Endothelial cell of umbilical vein (primary cell): ENCODE measurements around the gene KIF1B. TPM values are rescaled to one million over a fixed set of nuclear protein-coding genes. Genes with fewer than 3 reads are reported as not detected.

Experiments used
- BruUV-seq: library from RNA; stranded (reverse); fragments of 400-500 nt; replicated peaks from 2 replicates; lab custom pipeline; 2021; lab: Mats Ljungman, UMichigan
- CTCF ChIA-PET: fragments of 300-600, 350-600 bp; sonication (Branson Sonifier 250); formaldehyde crosslinking; loops from one replicate; lab custom pipeline; 2021; ENCODE audit warnings: antibody characterized with exemption, inconsistent platforms; lab: Charles Lee
- POLR2A ChIA-PET: fragments of 300-600, 350-600 bp; sonication (Branson Sonifier 250); formaldehyde crosslinking; loops from one replicate; lab custom pipeline; 2021; ENCODE audit warnings: antibody characterized with exemption, inconsistent platforms; lab: Charles Lee
- DNase-seq: peaks from one replicate; pipeline ENCODE4 v3.0.0-alpha.2; 2011; ENCODE audit warnings: low read depth, low spot score
- FAIRE-seq: peaks from 2 replicates; lab custom pipeline; 2011; peaks lifted over from hg19 to GRCh38; lab: Jason Lieb, UNC
- H2AFZ ChIP-seq: 2 replicates; pipeline ENCODE4 v1.6.0; 2012; ENCODE audit warnings: low read depth, low read length, control low read depth, inconsistent platforms
- H3K27ac ChIP-seq: 2 replicates; pipeline ENCODE4 v1.5.1; 2011; ENCODE audit warnings: low read depth, mild to moderate bottlenecking, control low read depth, low read length, moderate library complexity; ENCODE audit not compliant: insufficient read depth
- H3K27me3 ChIP-seq, 2 experiments: 2 replicates each; pipeline versions ENCODE4 v1.6.0 to v1.6.1; 2011; ENCODE audit warnings: low read length in 2 of 2, mixed read lengths in 1 of 2; ENCODE audit not compliant: control insufficient read depth in 2 of 2, insufficient read depth in 2 of 2
- H3K36me3 ChIP-seq, 2 experiments: 2 replicates in 1 of 2; 3 replicates in 1 of 2; pipeline ENCODE4 v1.5.1; 2011; ENCODE audit warnings: low read length in 2 of 2, mild to moderate bottlenecking in 1 of 2, moderate library complexity in 1 of 2; ENCODE audit not compliant: control insufficient read depth in 2 of 2, insufficient read depth in 2 of 2; ENCODE audit errors: extremely low read depth in 1 of 2
- H3K4me1 ChIP-seq: 3 replicates; pipeline ENCODE4 v1.5.1; 2011; ENCODE audit warnings: mild to moderate bottlenecking, low read length; ENCODE audit not compliant: control insufficient read depth, insufficient read depth; ENCODE audit errors: extremely low read depth
- H3K4me2 ChIP-seq: 2 replicates; pipeline ENCODE4 v1.6.1; 2011; ENCODE audit warnings: low read length, control low read depth, mixed read lengths; ENCODE audit not compliant: insufficient read depth
- H3K4me3 ChIP-seq, 3 experiments: fragments of 200-600 bp in 1 of 3; sonication (generic), shearing (Covaris generic) in 1 of 3; replicated peaks in 1 of 3; 2 replicates each; pipeline ENCODE4 v1.5.1; 2011 to 2016; ENCODE audit warnings: control low read depth in 3 of 3, low read length in 3 of 3, mild to moderate bottlenecking in 2 of 3, inconsistent platforms in 1 of 3, low read depth in 1 of 3, moderate library complexity in 1 of 3; ENCODE audit not compliant: insufficient read depth in 1 of 3
- H3K79me2 ChIP-seq: 2 replicates; pipeline ENCODE4 v1.6.0; 2012; ENCODE audit warnings: low read length, inconsistent platforms; ENCODE audit not compliant: control insufficient read depth, insufficient read depth
- H3K9ac ChIP-seq: replicated peaks from 2 replicates; pipeline ENCODE3; 2011; ENCODE audit warnings: low read length, control low read depth; ENCODE audit not compliant: insufficient read depth; ENCODE audit errors: extremely low read depth
- H3K9me1 ChIP-seq: replicated peaks from 3 replicates; pipeline ENCODE4 v1.6.0; 2011; ENCODE audit warnings: mild to moderate bottlenecking, low read length; ENCODE audit not compliant: control insufficient read depth, insufficient read depth; ENCODE audit errors: extremely low read depth
- H3K9me3 ChIP-seq: replicated peaks from 2 replicates; pipeline ENCODE4 v1.5.1; 2012; ENCODE audit warnings: low read length, inconsistent platforms; ENCODE audit not compliant: control insufficient read depth, insufficient read depth
- H4K20me1 ChIP-seq: replicated peaks from 2 replicates; pipeline ENCODE3; 2011; ENCODE audit warnings: mild to moderate bottlenecking, low read length; ENCODE audit not compliant: control insufficient read depth, insufficient read depth; ENCODE audit errors: extremely low read depth
- EZH2 ChIP-seq: IDR thresholded peaks from 2 replicates; pipeline ENCODE4 v1.6.1; 2012; ENCODE audit warnings: borderline replicate concordance, low read depth, mild to moderate bottlenecking, moderate library complexity, low read length, inconsistent platforms; ENCODE audit not compliant: severe bottlenecking
- FOS ChIP-seq: IDR thresholded peaks from 2 replicates; pipeline ENCODE4 v1.6.1; 2011; ENCODE audit warnings: mild to moderate bottlenecking, low read length, moderate library complexity, borderline replicate concordance; ENCODE audit not compliant: insufficient read depth
- GATA2 ChIP-seq: IDR thresholded peaks from 2 replicates; pipeline ENCODE4 v1.7.0; 2011; ENCODE audit warnings: low read depth, mild to moderate bottlenecking, moderate library complexity, mixed read lengths, low read length; ENCODE audit not compliant: insufficient read length, insufficient read depth
- JUN ChIP-seq: IDR thresholded peaks from 2 replicates; pipeline ENCODE4 v1.6.1; 2011; ENCODE audit warnings: borderline replicate concordance, low read depth; ENCODE audit not compliant: insufficient read length, insufficient read depth
- MAX ChIP-seq: IDR thresholded peaks from 2 replicates; pipeline ENCODE4 v1.6.1; 2011; ENCODE audit not compliant: insufficient read depth, insufficient read length
- MYC ChIP-seq: IDR thresholded peaks from one replicate; pipeline ENCODE4 v1.6.1; 2011; ENCODE audit warnings: mild to moderate bottlenecking, low read depth, low read length
- POLR2A ChIP-seq: IDR thresholded peaks from 2 replicates; pipeline ENCODE4 v1.6.1; 2012; ENCODE audit warnings: low read depth, mild to moderate bottlenecking, control low read depth, low read length
- POLR2AphosphoS5 ChIP-seq: IDR thresholded peaks from 2 replicates; pipeline ENCODE4 v1.6.1; 2012; ENCODE audit warnings: low read depth, mild to moderate bottlenecking, control low read depth, low read length, moderate library complexity; ENCODE audit not compliant: insufficient read depth
- dilution Hi-C: fragments of 300-500 bp; cut with MboI; formaldehyde crosslinking; loops from one replicate; pipeline ENCODE4 v1.15.0; 2019; ENCODE audit warnings: low sequenced_read_pairs; ENCODE audit not compliant: extremely low pct_ligation_motif_present
- intact Hi-C: fragments of 100-400 bp; cut with micrococcal nuclease; formaldehyde crosslinking; loops from one replicate; pipeline ENCODE4 v1.10.0; 2022
- polyA plus RNA-seq, 4 experiments: library from polyadenylated mRNA; depleted of rRNA in 3 of 4; stranded (reverse) in 3 of 4; unstranded in 1 of 4; fragments of >200 nt; gene quantifications; 2 replicates each; pipeline versions ENCODE4 v1.2.1 to v1.2.3, GENCODE V29; 2011 to 2012; ENCODE audit warnings: missing spikeins in 1 of 4
- total RNA-seq: library from RNA; stranded (reverse); gene quantifications from 2 replicates; pipeline ENCODE4 v1.2.3, GENCODE V29; 2021
- TF ChIP-seq, protein P1 (sequence below), 2 donors: IDR thresholded peaks; 1 replicate in 1 of 2; 2 replicates in 1 of 2; pipeline ENCODE4 v1.5.1; 2011; ENCODE audit warnings: low read length in 2 of 2, mild to moderate bottlenecking in 2 of 2, moderate library complexity in 2 of 2, control low read depth in 1 of 2, inconsistent platforms in 1 of 2, low read depth in 1 of 2; ENCODE audit not compliant: insufficient read depth in 1 of 2; ENCODE audit errors: extremely low read depth in 1 of 2

The KIF1B gene
- total and polyA plus RNA-seq, 2 donors (not counting 3 experiments of a cell fraction or from before 2014, with no cell fraction given) = 14.8 to 58.6 TPM

GRCh38 chr1:10361515-10361914 lies 151.1 kb downstream of the KIF1B start:
- ChIA-PET CTCF (no interaction called here), POLR2A (no interaction called here)
- dilution Hi-C loops (no loop called here), intact Hi-C loops (no loop called here)
- no peak overlapping the region for H3K9ac ChIP-seq
- DNase-seq = no peak
- FAIRE-seq = no peak
- no peak overlapping the region for H3K27ac ChIP-seq
- no peaks in the 10 kb centered on the region for H3K27me3 ChIP-seq
- no TSS peak for BruUV-seq
- H3K4me2 ChIP-seq = no peak overlapping the region
- H4K20me1 ChIP-seq = peaks cover 2% of the 10 kb centered on the region
- no peak for TF ChIP-seq JUN
- no peak for TF ChIP-seq MYC
- no peak for TF ChIP-seq EZH2
- TF ChIP-seq MAX = no peak
- TF ChIP-seq POLR2A = no peak
- TF ChIP-seq GATA2 = no peak
- TF ChIP-seq FOS = no peak
- TF ChIP-seq, protein P1, sequence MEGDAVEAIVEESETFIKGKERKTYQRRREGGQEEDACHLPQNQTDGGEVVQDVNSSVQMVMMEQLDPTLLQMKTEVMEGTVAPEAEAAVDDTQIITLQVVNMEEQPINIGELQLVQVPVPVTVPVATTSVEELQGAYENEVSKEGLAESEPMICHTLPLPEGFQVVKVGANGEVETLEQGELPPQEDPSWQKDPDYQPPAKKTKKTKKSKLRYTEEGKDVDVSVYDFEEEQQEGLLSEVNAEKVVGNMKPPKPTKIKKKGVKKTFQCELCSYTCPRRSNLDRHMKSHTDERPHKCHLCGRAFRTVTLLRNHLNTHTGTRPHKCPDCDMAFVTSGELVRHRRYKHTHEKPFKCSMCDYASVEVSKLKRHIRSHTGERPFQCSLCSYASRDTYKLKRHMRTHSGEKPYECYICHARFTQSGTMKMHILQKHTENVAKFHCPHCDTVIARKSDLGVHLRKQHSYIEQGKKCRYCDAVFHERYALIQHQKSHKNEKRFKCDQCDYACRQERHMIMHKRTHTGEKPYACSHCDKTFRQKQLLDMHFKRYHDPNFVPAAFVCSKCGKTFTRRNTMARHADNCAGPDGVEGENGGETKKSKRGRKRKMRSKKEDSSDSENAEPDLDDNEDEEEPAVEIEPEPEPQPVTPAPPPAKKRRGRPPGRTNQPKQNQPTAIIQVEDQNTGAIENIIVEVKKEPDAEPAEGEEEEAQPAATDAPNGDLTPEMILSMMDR (IDR thresholded peaks at IDR 0.05; ENCODE audit: extremely low read depth in 1 of 2, insufficient read depth in 1 of 2, low read depth in 1 of 2, low read length in 2 of 2) = no peak
- no peak for TF ChIP-seq POLR2AphosphoS5
- H3K9me1 ChIP-seq = no peaks in the 10 kb centered on the region
- no peaks in the 10 kb centered on the region for H3K9me3 ChIP-seq
- H3K36me3 ChIP-seq = peaks cover 0 to 13% of the 10 kb centered on the region in 2 experiments
- no peak overlapping the region for H3K4me3 ChIP-seq
- no peaks in the 10 kb centered on the region for H3K4me1 ChIP-seq
- no peak overlapping the region for H2AFZ ChIP-seq
- H3K79me2 ChIP-seq = no peaks in the 10 kb centered on the region
